GM06990 (cell line): ENCODE measurements around the gene WDR7.

Source experiments
- DNase-seq: peaks from one replicate; pipeline ENCODE4 v3.0.0-alpha.2; 2011; ENCODE audit not compliant: insufficient read length; ENCODE audit errors: extremely low read depth
- H3K27me3 ChIP-seq: replicated peaks from 2 replicates; pipeline ENCODE4 v1.6.0; 2011; ENCODE audit warnings: low read length; ENCODE audit not compliant: control insufficient read depth, insufficient read depth
- H3K36me3 ChIP-seq: 2 replicates; pipeline ENCODE4 v1.5.1; 2011; ENCODE audit warnings: low read length; ENCODE audit not compliant: control insufficient read depth, insufficient read depth
- H3K4me3 ChIP-seq: replicated peaks from 2 replicates; pipeline ENCODE4 v1.5.1; 2011; ENCODE audit warnings: low read depth, mild to moderate bottlenecking, control low read depth, low read length
- CTCF ChIP-seq: IDR thresholded peaks from 2 replicates; pipeline ENCODE4 v1.5.1; 2011; ENCODE audit warnings: low read length, control low read depth, mild to moderate bottlenecking, inconsistent platforms; ENCODE audit not compliant: insufficient read depth, poor library complexity, severe bottlenecking

Gene WDR7

DNA sequence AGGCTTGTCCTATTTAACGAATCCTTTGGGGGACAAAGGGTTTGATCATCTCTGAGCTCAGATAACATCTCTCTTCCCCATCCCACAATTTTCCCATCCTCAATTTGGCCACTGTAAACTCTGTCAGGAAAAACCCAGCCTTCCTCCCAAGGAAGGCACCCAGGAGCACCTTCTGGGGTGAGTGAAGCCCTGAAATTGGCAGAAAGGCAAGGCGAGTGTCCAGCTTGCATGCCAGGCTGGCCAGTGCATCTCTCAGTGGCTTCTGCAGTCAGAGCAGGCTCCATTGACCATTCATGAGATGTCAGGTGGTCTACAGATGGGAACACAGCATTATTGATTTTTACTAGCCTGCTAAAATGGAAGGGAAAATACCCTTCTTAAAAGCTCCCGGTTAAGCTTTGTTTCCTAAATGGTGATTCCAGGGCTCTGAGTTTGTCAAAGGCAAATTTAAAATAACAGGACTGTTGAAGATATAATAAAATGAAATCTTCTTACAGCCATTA, 412.5 kb downstream of the WDR7 start:
- H3K36me3 ChIP-seq: no peaks in the 10 kb centered on the region
- no peak for DNase-seq
- H3K4me3 ChIP-seq: no peak overlapping the region
- no peak for TF ChIP-seq CTCF
- H3K27me3 ChIP-seq: peaks cover 2% of the 10 kb centered on the region; the same call in 1 of the 2 replicates

- DNase-seq: no peak
Measured at GRCh38 chr18:57073501-57074187, 422.5 kb downstream of the WDR7 start.

DNA sequence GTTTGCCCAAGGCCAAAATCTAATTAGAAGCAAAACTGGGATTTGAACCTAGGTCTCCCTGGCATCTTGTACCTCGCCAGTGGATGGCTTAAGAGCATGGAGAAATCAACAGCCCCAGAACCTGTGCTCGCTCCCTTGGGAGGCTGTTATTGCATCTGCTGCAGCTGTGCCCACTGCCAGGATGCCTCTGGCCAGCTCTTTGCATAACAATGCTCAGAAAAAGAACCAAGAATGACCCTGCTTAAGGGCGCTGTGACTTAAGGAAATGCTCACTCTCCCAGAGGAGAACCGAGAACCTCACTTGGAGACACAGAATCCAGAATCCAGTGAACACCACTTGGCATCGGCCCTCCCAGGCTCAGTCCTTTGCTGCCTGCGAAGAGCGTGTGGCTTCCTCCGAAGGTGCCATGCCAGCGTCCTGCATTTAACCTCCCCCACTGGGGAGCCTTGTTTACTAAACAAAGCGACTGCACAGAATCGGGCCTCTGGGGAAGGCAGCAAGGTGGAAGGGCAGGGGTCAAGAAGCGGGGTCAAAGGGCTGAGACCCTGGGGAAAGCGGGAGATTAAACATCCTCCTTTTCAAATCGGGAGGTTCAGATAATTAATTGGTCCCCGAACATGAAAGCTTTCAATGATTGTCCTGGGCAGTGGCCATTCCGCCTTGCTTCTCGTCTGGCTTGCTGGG, 424.7 kb downstream of the WDR7 start:
- DNase-seq: no peak
- H3K4me3 ChIP-seq: no peak overlapping the region
- H3K36me3 ChIP-seq: no peaks in the 10 kb centered on the region
- H3K27me3 ChIP-seq: no peaks in the 10 kb centered on the region
- TF ChIP-seq CTCF: no peak

More at GRCh38 chr18:57073501-57074187, 422.5 kb downstream of the WDR7 start:
- H3K4me3 ChIP-seq: no peak overlapping the region
- no peaks in the 10 kb centered on the region for H3K27me3 ChIP-seq
- H3K36me3 ChIP-seq: no peaks in the 10 kb centered on the region
- TF ChIP-seq CTCF: no peak

DNA sequence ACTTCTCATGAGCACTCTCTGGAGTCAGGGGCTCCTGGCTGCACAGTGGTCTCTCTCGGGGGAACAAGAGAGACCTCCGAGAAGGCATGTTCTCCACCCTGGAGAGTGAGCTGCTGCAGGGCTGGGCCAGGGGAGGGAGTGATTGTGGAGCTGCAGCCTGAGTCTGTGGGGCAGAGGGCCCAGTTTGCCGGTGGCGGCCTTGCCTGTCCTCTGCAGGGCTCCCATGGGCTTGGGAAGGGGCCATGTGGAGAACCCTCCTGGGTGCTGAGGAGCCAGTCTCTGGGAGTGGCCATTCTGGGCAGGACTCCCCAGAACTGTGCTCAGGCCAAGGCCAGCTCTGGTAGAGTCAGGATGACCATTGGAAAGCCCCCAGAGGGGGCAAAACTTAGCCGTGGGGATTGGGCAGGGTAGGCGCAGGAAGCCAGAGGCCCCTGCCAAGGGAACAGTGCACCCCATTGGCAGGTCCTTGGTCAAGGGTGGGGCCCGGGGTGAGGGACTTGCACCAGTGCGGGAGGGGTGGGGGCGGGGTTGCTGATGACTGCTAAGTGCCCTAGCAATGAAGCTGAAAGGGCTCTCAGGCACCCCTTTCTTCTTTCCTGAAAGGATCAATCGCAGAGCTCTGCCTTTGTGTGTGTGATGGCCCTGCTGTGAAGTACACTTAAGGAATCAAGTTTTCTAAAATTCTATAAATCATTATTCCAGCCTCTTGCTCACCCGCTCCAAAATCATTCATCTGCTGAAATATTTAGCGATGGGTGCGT, 426.0 kb downstream of the WDR7 start:
- Histone ChIP-seq H3K4me3 (no peak overlapping the region), H3K27me3 (no peaks in the 10 kb centered on the region), H3K36me3 (no peaks in the 10 kb centered on the region)
- TF ChIP-seq CTCF: no peak
- no peak for DNase-seq

DNA sequence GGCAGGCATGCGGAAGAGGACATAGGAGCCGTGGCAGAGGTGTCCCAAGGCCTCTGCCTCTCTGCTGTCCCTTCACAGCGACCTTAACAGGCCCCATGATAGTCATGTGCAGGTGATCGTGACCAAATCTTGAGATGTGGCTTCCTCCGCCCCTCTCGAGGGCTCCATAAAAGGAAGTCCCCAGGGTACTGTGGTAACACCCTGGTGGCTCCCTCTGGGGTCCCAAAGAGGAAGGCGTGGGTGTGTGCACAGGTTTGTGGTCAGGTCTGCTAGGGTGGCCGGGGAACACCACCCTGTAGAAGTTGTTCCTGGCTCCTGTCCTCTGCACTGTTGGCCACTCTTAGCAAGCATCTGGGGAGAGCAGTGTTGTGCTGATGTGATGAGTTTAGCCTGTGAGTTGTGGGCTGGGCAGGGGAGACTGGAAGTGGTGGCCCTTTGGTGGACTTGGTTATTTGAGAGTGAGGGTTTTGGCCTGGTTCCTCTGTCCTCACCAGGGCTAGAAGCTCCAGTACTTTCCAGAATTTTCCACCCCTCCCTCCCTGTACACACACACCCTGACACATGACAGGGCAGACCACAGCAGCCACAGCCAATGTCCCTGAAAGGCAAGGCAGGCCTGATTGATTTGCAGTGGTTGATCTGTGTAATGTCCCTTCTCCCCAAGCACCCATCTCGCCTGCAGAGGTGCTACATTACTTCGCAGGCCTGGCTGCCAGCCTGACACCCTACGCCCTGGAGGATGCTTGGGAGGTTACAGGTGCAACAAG, 426.8 kb downstream of the WDR7 start:
- Histone ChIP-seq H3K27me3 (no peaks in the 10 kb centered on the region), H3K4me3 (no peak overlapping the region), H3K36me3 (no peaks in the 10 kb centered on the region)
- peak; percentile 84 for DNase-seq
- TF ChIP-seq CTCF: peak; percentile 8
